ENCODE measurements around the gene IL7R.

Gene IL7R

DNA sequence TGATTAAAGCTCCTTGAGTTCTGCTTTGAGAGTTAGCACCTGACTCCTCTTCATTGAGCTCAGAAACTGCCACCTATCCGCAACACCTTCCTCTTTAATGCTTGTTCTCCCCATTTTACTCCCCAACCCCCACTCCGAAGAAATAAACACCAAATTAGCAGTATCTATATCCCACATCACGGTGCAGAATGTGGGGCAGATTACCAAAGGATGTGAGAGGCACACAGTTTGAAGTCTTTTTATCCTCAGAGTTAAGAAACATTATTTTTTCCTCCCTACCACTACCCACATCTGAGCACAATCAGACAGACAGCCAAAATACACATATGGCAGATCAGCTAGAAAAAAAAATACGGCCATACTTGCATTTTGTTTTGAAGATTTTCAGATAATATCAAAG, 26.1 kb upstream of the IL7R start:
- TF ChIP-seq GABPA (IDR thresholded peaks at IDR 0.05; ENCODE audit: low read depth) (no peak), SPI1 (IDR thresholded peaks at IDR 0.05; ENCODE audit: borderline replicate concordance, low read depth) (no peak), POLR2AphosphoS5 (IDR thresholded peaks at IDR 0.05; ENCODE audit: low read depth) (no peak)
- TF ChIP-seq, protein P1, sequence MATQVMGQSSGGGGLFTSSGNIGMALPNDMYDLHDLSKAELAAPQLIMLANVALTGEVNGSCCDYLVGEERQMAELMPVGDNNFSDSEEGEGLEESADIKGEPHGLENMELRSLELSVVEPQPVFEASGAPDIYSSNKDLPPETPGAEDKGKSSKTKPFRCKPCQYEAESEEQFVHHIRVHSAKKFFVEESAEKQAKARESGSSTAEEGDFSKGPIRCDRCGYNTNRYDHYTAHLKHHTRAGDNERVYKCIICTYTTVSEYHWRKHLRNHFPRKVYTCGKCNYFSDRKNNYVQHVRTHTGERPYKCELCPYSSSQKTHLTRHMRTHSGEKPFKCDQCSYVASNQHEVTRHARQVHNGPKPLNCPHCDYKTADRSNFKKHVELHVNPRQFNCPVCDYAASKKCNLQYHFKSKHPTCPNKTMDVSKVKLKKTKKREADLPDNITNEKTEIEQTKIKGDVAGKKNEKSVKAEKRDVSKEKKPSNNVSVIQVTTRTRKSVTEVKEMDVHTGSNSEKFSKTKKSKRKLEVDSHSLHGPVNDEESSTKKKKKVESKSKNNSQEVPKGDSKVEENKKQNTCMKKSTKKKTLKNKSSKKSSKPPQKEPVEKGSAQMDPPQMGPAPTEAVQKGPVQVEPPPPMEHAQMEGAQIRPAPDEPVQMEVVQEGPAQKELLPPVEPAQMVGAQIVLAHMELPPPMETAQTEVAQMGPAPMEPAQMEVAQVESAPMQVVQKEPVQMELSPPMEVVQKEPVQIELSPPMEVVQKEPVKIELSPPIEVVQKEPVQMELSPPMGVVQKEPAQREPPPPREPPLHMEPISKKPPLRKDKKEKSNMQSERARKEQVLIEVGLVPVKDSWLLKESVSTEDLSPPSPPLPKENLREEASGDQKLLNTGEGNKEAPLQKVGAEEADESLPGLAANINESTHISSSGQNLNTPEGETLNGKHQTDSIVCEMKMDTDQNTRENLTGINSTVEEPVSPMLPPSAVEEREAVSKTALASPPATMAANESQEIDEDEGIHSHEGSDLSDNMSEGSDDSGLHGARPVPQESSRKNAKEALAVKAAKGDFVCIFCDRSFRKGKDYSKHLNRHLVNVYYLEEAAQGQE (IDR thresholded peaks at IDR 0.05; ENCODE audit: insufficient replicate concordance, low read depth): no peak
- TF ChIP-seq, protein P2, sequence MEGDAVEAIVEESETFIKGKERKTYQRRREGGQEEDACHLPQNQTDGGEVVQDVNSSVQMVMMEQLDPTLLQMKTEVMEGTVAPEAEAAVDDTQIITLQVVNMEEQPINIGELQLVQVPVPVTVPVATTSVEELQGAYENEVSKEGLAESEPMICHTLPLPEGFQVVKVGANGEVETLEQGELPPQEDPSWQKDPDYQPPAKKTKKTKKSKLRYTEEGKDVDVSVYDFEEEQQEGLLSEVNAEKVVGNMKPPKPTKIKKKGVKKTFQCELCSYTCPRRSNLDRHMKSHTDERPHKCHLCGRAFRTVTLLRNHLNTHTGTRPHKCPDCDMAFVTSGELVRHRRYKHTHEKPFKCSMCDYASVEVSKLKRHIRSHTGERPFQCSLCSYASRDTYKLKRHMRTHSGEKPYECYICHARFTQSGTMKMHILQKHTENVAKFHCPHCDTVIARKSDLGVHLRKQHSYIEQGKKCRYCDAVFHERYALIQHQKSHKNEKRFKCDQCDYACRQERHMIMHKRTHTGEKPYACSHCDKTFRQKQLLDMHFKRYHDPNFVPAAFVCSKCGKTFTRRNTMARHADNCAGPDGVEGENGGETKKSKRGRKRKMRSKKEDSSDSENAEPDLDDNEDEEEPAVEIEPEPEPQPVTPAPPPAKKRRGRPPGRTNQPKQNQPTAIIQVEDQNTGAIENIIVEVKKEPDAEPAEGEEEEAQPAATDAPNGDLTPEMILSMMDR (IDR thresholded peaks at IDR 0.05; ENCODE audit: insufficient read depth, low read length): no peak
- no peaks in the 10 kb centered on the region for H3K27me3 ChIP-seq (ENCODE audit: insufficient read depth, poor library complexity, severe bottlenecking)
- no peak for DNase-seq (ENCODE audit: low read depth in 1 of 2, low spot score in 1 of 2)
- no peak overlapping the region for H3K27ac ChIP-seq (replicated peaks)
- no peak overlapping the region for H3K4me3 ChIP-seq (replicated peaks; ENCODE audit: insufficient read depth, low read length)

DNA sequence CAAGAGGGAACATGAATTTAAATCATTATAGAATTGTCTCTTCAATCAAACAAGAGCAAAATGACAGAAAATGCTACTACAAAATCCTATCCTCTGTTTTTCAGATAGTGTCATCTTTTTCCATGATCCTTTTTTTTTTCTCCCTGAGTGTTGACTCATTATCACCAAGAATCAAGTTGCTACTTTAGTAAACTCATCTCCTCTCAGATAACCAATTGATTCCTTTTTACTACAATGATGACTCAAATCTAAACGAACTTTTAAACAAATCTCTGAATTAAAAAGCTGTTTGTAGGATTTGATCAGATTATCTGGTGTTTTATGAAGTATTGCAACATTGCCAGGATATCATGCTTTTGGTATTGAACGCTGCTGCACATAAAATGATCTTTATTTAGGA, 23.9 kb upstream of the IL7R start:
- no peak for DNase-seq (ENCODE audit: low read depth in 1 of 2, low spot score in 1 of 2)
- no peak overlapping the region for H3K27ac ChIP-seq (replicated peaks)
- TF ChIP-seq GABPA (IDR thresholded peaks at IDR 0.05; ENCODE audit: low read depth) (no peak), POLR2AphosphoS5 (IDR thresholded peaks at IDR 0.05; ENCODE audit: low read depth) (no peak), SPI1 (IDR thresholded peaks at IDR 0.05; ENCODE audit: borderline replicate concordance, low read depth) (no peak)
- TF ChIP-seq, protein P1 (IDR thresholded peaks at IDR 0.05; ENCODE audit: insufficient replicate concordance, low read depth): no peak
- TF ChIP-seq, protein P2 (IDR thresholded peaks at IDR 0.05; ENCODE audit: insufficient read depth, low read length): no peak
- H3K27me3 ChIP-seq (ENCODE audit: insufficient read depth, poor library complexity, severe bottlenecking): no peaks in the 10 kb centered on the region
- H3K4me3 ChIP-seq (replicated peaks; ENCODE audit: insufficient read depth, low read length): no peak overlapping the region

DNA sequence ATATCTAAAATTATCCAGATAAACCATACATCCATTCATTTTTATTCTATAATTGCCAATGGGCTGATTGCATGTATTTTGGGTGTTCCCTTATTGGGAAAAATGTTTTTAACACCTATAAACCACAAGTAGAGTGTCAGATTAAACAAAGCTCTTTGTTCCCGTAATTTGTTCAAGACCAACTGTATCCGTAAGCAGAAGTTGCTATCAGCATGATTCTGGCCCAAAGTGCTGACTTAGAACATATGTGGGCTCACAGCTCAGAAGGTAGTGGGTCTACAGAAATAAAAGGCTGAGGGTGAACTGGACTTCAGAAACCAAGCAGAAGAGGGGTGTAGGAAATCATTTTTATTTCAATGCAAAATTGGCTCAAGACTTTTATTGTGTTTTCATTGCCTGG, 23.5 kb upstream of the IL7R start:
- Histone ChIP-seq H3K27me3 (ENCODE audit: insufficient read depth, poor library complexity, severe bottlenecking) (no peaks in the 10 kb centered on the region), H3K4me3 (replicated peaks; ENCODE audit: insufficient read depth, low read length) (no peak overlapping the region), H3K27ac (replicated peaks) (no peak overlapping the region)
- no peak for DNase-seq (ENCODE audit: low read depth in 1 of 2, low spot score in 1 of 2)
- TF ChIP-seq, protein P1 (IDR thresholded peaks at IDR 0.05; ENCODE audit: insufficient replicate concordance, low read depth): no peak
- TF ChIP-seq, protein P2 (IDR thresholded peaks at IDR 0.05; ENCODE audit: insufficient read depth, low read length): no peak
- no peak for TF ChIP-seq GABPA (IDR thresholded peaks at IDR 0.05; ENCODE audit: low read depth)
- no peak for TF ChIP-seq POLR2AphosphoS5 (IDR thresholded peaks at IDR 0.05; ENCODE audit: low read depth)
- TF ChIP-seq SPI1 (IDR thresholded peaks at IDR 0.05; ENCODE audit: borderline replicate concordance, low read depth): no peak

All from HL-60 (cell line).